Tibial nerve (tissue), 4 donors: ENCODE results near the gene PRDM2. TPM values are rescaled to one million over a fixed set of nuclear protein-coding genes. Genes with fewer than 3 reads are reported as not detected.
"Not testable (repeated sequence)": the region's sequence is repeated elsewhere in the genome, so short reads cannot be mapped to it uniquely, and the experiment has no call there.

Experiments
- DNase-seq, 2 donors: peaks; one replicate each; pipeline ENCODE4 v3.0.0-alpha.2; 2019; ENCODE audit warnings: low spot score in 2 of 2
- H3K27ac ChIP-seq, 4 donors: fragments of 200-600 bp; sonication (generic) in 3 of 4; one replicate each; pipeline ENCODE4 v1.5.1; 2017 to 2019; ENCODE audit warnings: mild to moderate bottlenecking in 1 of 4
- H3K27me3 ChIP-seq, 2 donors: fragments of 200-600 bp; sonication (generic) in 1 of 2; one replicate each; pipeline versions ENCODE4 v1.5.1 to v1.6.0; 2017 to 2019
- H3K36me3 ChIP-seq, 3 donors: fragments of 200-600 bp; sonication (generic); one replicate each; pipeline ENCODE4 v1.5.1; 2018 to 2019
- H3K4me1 ChIP-seq, 4 donors: fragments of 200-600 bp; sonication (generic) in 3 of 4; one replicate each; pipeline ENCODE4 v1.5.1; 2017 to 2019
- H3K4me3 ChIP-seq, 4 donors: fragments of 200-600 bp; sonication (generic) in 3 of 4; one replicate each; pipeline ENCODE4 v1.5.1; 2017 to 2019; ENCODE audit warnings: mild to moderate bottlenecking in 1 of 4, moderate library complexity in 1 of 4
- H3K9me3 ChIP-seq, 4 donors: fragments of 200-600 bp; sonication (generic) in 3 of 4; one replicate each; pipeline ENCODE4 v1.5.1; 2017 to 2019
- EP300 ChIP-seq, 2 donors: sonication (generic); formaldehyde crosslinking; IDR thresholded peaks; one replicate each; pipeline ENCODE4 v1.6.1; 2017; ENCODE audit warnings: antibody characterized with exemption in 2 of 2, mild to moderate bottlenecking in 1 of 2
- POLR2A ChIP-seq, 2 donors: fragments of 450-650 bp; IDR thresholded peaks; one replicate each; pipeline ENCODE4 v1.6.1; 2017; ENCODE audit warnings: antibody characterized with exemption in 2 of 2, mild to moderate bottlenecking in 2 of 2, moderate library complexity in 2 of 2
- WGBS, 2 donors: methylation state at CpG; one replicate each; pipeline ENCODE4 v1.1.5; 2018; 5-methylcytosine and 5-hydroxymethylcytosine counted together
- total RNA-seq, 4 donors: library from RNA; depleted of rRNA; stranded (reverse); fragments of >200 nt; gene quantifications; one replicate each; pipeline ENCODE4 v1.1.0, GENCODE V29; 2016
- TF ChIP-seq, protein P1 (sequence below), 5 experiments: fragments of 200-600 bp in 3 of 5; fragments of 450-650 bp in 2 of 5; sonication (generic) in 3 of 5; IDR thresholded peaks; one replicate each; pipeline ENCODE4 v1.5.1; 2016 to 2019; ENCODE audit warnings: antibody characterized with exemption in 5 of 5, mild to moderate bottlenecking in 3 of 5, moderate library complexity in 2 of 5

Gene PRDM2
- total RNA-seq, 4 donors from 2014 or later = 26.4 to 48.8 (median 46.5) TPM

GRCh38 chr1:13675151-13675651 is 24.8 kb upstream of the PRDM2 start:
- H3K4me3 ChIP-seq = no peak overlapping the region
- no peaks in the 10 kb centered on the region for H3K27me3 ChIP-seq
- no peak for DNase-seq
- 35 to 40% methylated on average over 3 of the region's 3 CpGs for WGBS, 2 donors
- no peaks in the 10 kb centered on the region for H3K36me3 ChIP-seq
- no peak for TF ChIP-seq EP300 (IDR thresholded peaks at IDR 0.05)
- TF ChIP-seq, protein P1, sequence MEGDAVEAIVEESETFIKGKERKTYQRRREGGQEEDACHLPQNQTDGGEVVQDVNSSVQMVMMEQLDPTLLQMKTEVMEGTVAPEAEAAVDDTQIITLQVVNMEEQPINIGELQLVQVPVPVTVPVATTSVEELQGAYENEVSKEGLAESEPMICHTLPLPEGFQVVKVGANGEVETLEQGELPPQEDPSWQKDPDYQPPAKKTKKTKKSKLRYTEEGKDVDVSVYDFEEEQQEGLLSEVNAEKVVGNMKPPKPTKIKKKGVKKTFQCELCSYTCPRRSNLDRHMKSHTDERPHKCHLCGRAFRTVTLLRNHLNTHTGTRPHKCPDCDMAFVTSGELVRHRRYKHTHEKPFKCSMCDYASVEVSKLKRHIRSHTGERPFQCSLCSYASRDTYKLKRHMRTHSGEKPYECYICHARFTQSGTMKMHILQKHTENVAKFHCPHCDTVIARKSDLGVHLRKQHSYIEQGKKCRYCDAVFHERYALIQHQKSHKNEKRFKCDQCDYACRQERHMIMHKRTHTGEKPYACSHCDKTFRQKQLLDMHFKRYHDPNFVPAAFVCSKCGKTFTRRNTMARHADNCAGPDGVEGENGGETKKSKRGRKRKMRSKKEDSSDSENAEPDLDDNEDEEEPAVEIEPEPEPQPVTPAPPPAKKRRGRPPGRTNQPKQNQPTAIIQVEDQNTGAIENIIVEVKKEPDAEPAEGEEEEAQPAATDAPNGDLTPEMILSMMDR (IDR thresholded peaks at IDR 0.05) = no peak
- no peak for TF ChIP-seq POLR2A (IDR thresholded peaks at IDR 0.05)
- H3K4me1 ChIP-seq = no peaks in the 10 kb centered on the region
- H3K9me3 ChIP-seq = no peaks in the 10 kb centered on the region
- no peak overlapping the region for H3K27ac ChIP-seq

GRCh38 chr1:13677896-13678295 is 22.1 kb upstream of the PRDM2 start:
- no peaks in the 10 kb centered on the region for H3K9me3 ChIP-seq
- WGBS, 2 donors = 79 to 86% methylated on average over 1 of the region's 1 CpG
- no peaks in the 10 kb centered on the region for H3K27me3 ChIP-seq
- DNase-seq = no peak
- H3K4me3 ChIP-seq = no peak overlapping the region
- no peak overlapping the region for H3K27ac ChIP-seq
- TF ChIP-seq POLR2A (IDR thresholded peaks at IDR 0.05) (no peak), EP300 (IDR thresholded peaks at IDR 0.05) (no peak)
- TF ChIP-seq, protein P1 (IDR thresholded peaks at IDR 0.05) = no peak
- no peaks in the 10 kb centered on the region for H3K4me1 ChIP-seq
- H3K36me3 ChIP-seq = no peaks in the 10 kb centered on the region

GRCh38 chr1:13679651-13680050 is 20.3 kb upstream of the PRDM2 start:
- Histone ChIP-seq H3K4me3 (no peak overlapping the region), H3K4me1 (no peaks in the 10 kb centered on the region), H3K27me3 (no peaks in the 10 kb centered on the region), H3K36me3 (no peaks in the 10 kb centered on the region), H3K9me3 (no peaks in the 10 kb centered on the region), H3K27ac (no peak overlapping the region)
- DNase-seq = no peak
- TF ChIP-seq POLR2A (IDR thresholded peaks at IDR 0.05) (no peak), EP300 (IDR thresholded peaks at IDR 0.05) (no peak)
- TF ChIP-seq, protein P1 (IDR thresholded peaks at IDR 0.05) = no peak
- WGBS, 2 donors = 71 to 76% methylated on average over 3 of the region's 3 CpGs

GRCh38 chr1:13680609-13681008 is 19.4 kb upstream of the PRDM2 start:
- not testable (repeated sequence) for DNase-seq, H3K36me3 ChIP-seq, H3K9me3 ChIP-seq, H3K4me1 ChIP-seq, H3K27ac ChIP-seq, H3K27me3 ChIP-seq, H3K4me3 ChIP-seq
- WGBS, 2 donors = 65 to 74% methylated on average over 9 of the region's 9 CpGs

GRCh38 chr1:13681921-13682320 is 18.1 kb upstream of the PRDM2 start:
- TF ChIP-seq POLR2A (IDR thresholded peaks at IDR 0.05) (no peak), EP300 (IDR thresholded peaks at IDR 0.05) (no peak)
- TF ChIP-seq, protein P1 (IDR thresholded peaks at IDR 0.05) = no peak
- no peak for DNase-seq

DNA sequence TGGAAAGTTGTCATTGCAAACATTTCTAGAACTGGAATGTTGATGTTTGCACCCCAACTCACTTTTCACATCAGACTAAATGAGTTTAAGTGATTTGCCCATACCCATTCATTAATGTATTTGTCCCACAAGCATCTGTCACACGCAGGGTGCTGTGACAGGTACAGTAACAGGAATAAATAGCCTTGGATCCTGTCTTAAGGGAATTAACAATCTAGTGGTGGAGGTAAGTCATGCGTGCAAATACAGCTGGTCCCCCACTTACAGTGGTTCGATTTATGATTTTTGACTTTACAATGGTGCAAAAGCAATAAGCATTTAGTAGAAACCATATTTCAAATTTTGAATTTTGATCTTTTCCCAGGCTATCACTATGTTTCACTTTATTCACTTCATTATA is 17.5 kb upstream of the PRDM2 start:
- Histone ChIP-seq H3K9me3 (no peaks in the 10 kb centered on the region), H3K36me3 (no peaks in the 10 kb centered on the region), H3K27ac (no peak overlapping the region), H3K4me1 (no peaks in the 10 kb centered on the region), H3K4me3 (no peak overlapping the region), H3K27me3 (peaks cover 0 to 2% of the 10 kb centered on the region in 2 donors)
- 88 to 95% methylated on average over 3 of the region's 3 CpGs for WGBS, 2 donors
- DNase-seq = no peak
- TF ChIP-seq, protein P1 (IDR thresholded peaks at IDR 0.05) = no peak
- TF ChIP-seq EP300 (IDR thresholded peaks at IDR 0.05) (no peak), POLR2A (IDR thresholded peaks at IDR 0.05) (no peak)

More at GRCh38 chr1:13681921-13682320, 18.1 kb upstream of the PRDM2 start:
- H3K4me3 ChIP-seq = no peak overlapping the region
- H3K4me1 ChIP-seq = no peaks in the 10 kb centered on the region
- 69 to 82% methylated on average over 1 of the region's 1 CpG for WGBS, 2 donors
- no peaks in the 10 kb centered on the region for H3K36me3 ChIP-seq
- H3K27ac ChIP-seq = no peak overlapping the region
- H3K27me3 ChIP-seq = no peaks in the 10 kb centered on the region
- no peaks in the 10 kb centered on the region for H3K9me3 ChIP-seq
